ENCODE results near the gene VPS9D1. TPM values are rescaled to one million over a fixed set of nuclear protein-coding genes. Genes with fewer than 3 reads are reported as not detected.

The VPS9D1 gene
- total and polyA plus RNA-seq, 2 donors (not counting 1 experiment from before 2014, with no cell fraction given), result 6.3 to 13.0 TPM

DNA sequence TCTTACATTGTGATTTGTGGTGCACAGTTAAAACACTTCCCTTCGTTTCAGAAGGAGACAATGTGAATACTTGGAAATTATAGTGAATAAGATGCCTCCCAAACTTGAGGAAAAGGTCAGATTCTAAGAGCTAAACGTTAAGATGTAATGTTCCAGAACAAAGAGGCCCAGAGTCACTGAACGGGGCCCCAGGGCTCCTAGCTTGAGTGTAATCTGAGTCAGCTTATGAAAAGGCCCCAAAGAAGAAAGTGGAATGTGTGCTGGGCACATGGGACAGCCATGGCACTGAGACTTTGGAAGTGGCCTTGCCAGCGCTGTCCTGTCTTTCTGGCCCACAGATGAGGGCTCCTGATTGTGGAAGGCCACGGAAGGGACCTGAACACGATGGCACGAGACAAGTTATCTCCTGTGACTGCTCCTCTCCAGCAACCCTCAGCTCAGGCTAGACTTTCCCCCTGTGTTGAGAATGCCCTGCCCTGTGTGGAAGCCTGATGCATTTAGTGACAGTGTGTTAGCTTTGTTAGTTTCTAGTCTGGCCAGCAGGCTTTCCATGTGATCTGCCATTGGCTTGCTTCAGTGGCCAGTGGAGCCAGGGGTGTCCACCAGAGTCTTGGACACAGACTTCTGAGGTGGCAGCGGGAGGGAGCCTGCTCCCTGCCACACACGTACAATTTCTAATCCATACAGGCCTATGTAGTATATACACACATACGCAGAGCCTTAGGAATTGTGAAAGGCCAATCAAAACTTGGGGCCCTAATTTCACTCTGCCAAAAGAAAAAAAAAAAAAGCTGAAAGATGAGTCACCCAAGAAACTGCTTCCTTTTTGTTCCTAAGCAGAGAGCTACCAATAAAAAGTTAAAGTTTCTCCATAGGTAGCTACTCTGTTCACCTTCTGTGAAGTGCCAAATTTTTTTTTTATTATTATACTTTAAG lies 49.9 kb downstream of the VPS9D1 start:
- TF ChIP-seq, protein P1, sequence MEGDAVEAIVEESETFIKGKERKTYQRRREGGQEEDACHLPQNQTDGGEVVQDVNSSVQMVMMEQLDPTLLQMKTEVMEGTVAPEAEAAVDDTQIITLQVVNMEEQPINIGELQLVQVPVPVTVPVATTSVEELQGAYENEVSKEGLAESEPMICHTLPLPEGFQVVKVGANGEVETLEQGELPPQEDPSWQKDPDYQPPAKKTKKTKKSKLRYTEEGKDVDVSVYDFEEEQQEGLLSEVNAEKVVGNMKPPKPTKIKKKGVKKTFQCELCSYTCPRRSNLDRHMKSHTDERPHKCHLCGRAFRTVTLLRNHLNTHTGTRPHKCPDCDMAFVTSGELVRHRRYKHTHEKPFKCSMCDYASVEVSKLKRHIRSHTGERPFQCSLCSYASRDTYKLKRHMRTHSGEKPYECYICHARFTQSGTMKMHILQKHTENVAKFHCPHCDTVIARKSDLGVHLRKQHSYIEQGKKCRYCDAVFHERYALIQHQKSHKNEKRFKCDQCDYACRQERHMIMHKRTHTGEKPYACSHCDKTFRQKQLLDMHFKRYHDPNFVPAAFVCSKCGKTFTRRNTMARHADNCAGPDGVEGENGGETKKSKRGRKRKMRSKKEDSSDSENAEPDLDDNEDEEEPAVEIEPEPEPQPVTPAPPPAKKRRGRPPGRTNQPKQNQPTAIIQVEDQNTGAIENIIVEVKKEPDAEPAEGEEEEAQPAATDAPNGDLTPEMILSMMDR (conservative IDR thresholded peaks at IDR 0.05 in 1 of 2, IDR thresholded peaks at IDR 0.05 in 1 of 2; ENCODE audit: low read depth in 1 of 2, low read length in 2 of 2), result no peak
- no peak for TF ChIP-seq EZH2 (IDR thresholded peaks at IDR 0.05; ENCODE audit: low read length, missing control alignments)
- Histone ChIP-seq H3K4me3 (replicated peaks in 1 of 4; ENCODE audit: control extremely low read depth in 1 of 4, insufficient read depth in 1 of 4, low read depth in 3 of 4, low read length in 4 of 4) (no peak overlapping the region), H3K9me3 (ENCODE audit: control insufficient read depth, insufficient read depth, low read depth, low read length) (no peaks in the 10 kb centered on the region), H4K20me1 (ENCODE audit: control insufficient read depth, extremely low read depth, insufficient read depth, low read length) (no peaks in the 10 kb centered on the region), H3K4me1 (ENCODE audit: control insufficient read depth, extremely low read depth, insufficient read depth, low read length) (no peaks in the 10 kb centered on the region), H3K27me3 (ENCODE audit: control insufficient read depth, insufficient read depth, low read length) (no peaks in the 10 kb centered on the region), H2AFZ (ENCODE audit: low read length) (no peak overlapping the region), H3K9ac (ENCODE audit: insufficient read depth, low read length) (no peak overlapping the region), H3K27ac (ENCODE audit: insufficient read depth, low read length) (no peak overlapping the region), H3K79me2 (ENCODE audit: control insufficient read depth, insufficient read depth, low read length) (no peaks in the 10 kb centered on the region), H3K36me3 (ENCODE audit: control insufficient read depth, insufficient read depth, low read length) (no peaks in the 10 kb centered on the region), H3K4me2 (ENCODE audit: extremely low read depth, insufficient read depth, low read length) (no peak overlapping the region)
- DNase-seq (ENCODE audit: low read depth in 2 of 2), result peak; percentile 22 to 43

DNA sequence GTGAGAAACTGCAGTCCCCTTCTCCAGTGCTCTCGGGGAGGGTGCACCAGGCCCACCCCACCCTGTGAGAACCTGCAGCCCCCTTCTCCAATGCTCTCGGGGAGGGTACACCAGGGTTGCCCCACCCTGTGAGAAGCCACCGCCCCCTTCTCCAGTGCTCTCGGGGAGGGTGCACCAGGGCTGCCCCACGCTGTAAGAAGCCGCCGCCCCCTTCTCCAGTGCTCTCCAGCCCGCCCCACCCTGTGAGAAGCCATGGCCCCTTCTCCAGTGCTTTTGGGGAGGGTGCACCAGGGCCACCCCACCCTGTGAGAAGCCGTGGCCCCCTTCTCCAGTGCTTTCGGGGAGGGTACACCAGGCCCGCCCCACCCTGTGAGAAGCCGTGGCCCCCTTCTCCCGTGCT lies 50.9 kb downstream of the VPS9D1 start:
- no peaks in the 10 kb centered on the region for H3K27me3 ChIP-seq (ENCODE audit: control insufficient read depth, insufficient read depth, low read length)
- H2AFZ ChIP-seq (ENCODE audit: low read length), result no peak overlapping the region
- H3K9me3 ChIP-seq (ENCODE audit: control insufficient read depth, insufficient read depth, low read depth, low read length), result no peaks in the 10 kb centered on the region
- no peak overlapping the region for H3K4me2 ChIP-seq (ENCODE audit: extremely low read depth, insufficient read depth, low read length)
- H3K4me1 ChIP-seq (ENCODE audit: control insufficient read depth, extremely low read depth, insufficient read depth, low read length), result no peaks in the 10 kb centered on the region
- no peak overlapping the region for H3K9ac ChIP-seq (ENCODE audit: insufficient read depth, low read length)
- H4K20me1 ChIP-seq (ENCODE audit: control insufficient read depth, extremely low read depth, insufficient read depth, low read length), result no peaks in the 10 kb centered on the region
- H3K79me2 ChIP-seq (ENCODE audit: control insufficient read depth, insufficient read depth, low read length), result no peaks in the 10 kb centered on the region
- no peak for DNase-seq (ENCODE audit: low read depth in 2 of 2)
- no peaks in the 10 kb centered on the region for H3K36me3 ChIP-seq (ENCODE audit: control insufficient read depth, insufficient read depth, low read length)
- no peak overlapping the region for H3K27ac ChIP-seq (ENCODE audit: insufficient read depth, low read length)
- no peak overlapping the region for H3K4me3 ChIP-seq (replicated peaks in 1 of 4; ENCODE audit: control extremely low read depth in 1 of 4, insufficient read depth in 1 of 4, low read depth in 3 of 4, low read length in 4 of 4)
- TF ChIP-seq, protein P1 (conservative IDR thresholded peaks at IDR 0.05 in 1 of 2, IDR thresholded peaks at IDR 0.05 in 1 of 2; ENCODE audit: low read depth in 1 of 2, low read length in 2 of 2), result no peak
- no peak for TF ChIP-seq EZH2 (IDR thresholded peaks at IDR 0.05; ENCODE audit: low read length, missing control alignments)

DNA sequence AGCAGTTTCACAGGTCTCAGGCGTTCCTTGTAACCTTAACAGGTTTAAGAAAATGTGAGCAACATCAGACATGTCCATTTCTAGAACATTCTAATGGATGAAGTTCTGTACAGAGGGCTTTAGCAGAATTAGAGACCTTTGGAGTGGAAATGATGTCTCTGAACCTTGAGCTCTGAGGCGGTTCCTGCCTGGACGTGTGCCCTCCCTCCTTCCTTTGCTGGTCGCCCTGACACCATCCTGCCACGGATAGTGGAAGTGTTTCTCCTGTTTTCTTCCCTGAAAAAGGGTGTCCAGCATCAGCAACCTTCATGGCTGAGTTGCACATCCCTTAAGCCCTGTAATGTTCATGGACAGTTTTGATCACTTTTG lies 51.9 kb downstream of the VPS9D1 start:
- H3K9me3 ChIP-seq (ENCODE audit: control insufficient read depth, insufficient read depth, low read depth, low read length), result no peaks in the 10 kb centered on the region

More for the DNA sequence above, 51.9 kb downstream of the VPS9D1 start:
- Histone ChIP-seq H3K4me2 (ENCODE audit: extremely low read depth, insufficient read depth, low read length) (no peak overlapping the region), H3K9ac (ENCODE audit: insufficient read depth, low read length) (no peak overlapping the region), H3K4me3 (replicated peaks in 1 of 4; ENCODE audit: control extremely low read depth in 1 of 4, insufficient read depth in 1 of 4, low read depth in 3 of 4, low read length in 4 of 4) (no peak overlapping the region), H3K36me3 (ENCODE audit: control insufficient read depth, insufficient read depth, low read length) (no peaks in the 10 kb centered on the region), H3K79me2 (ENCODE audit: control insufficient read depth, insufficient read depth, low read length) (no peaks in the 10 kb centered on the region), H2AFZ (ENCODE audit: low read length) (no peak overlapping the region), H4K20me1 (ENCODE audit: control insufficient read depth, extremely low read depth, insufficient read depth, low read length) (no peaks in the 10 kb centered on the region), H3K4me1 (ENCODE audit: control insufficient read depth, extremely low read depth, insufficient read depth, low read length) (no peaks in the 10 kb centered on the region), H3K27me3 (ENCODE audit: control insufficient read depth, insufficient read depth, low read length) (no peaks in the 10 kb centered on the region), H3K27ac (ENCODE audit: insufficient read depth, low read length) (no peak overlapping the region)
- DNase-seq (ENCODE audit: low read depth in 2 of 2), result no peak
- TF ChIP-seq, protein P1 (conservative IDR thresholded peaks at IDR 0.05 in 1 of 2, IDR thresholded peaks at IDR 0.05 in 1 of 2; ENCODE audit: low read depth in 1 of 2, low read length in 2 of 2), result no peak
